ENCODE measurements around the gene COA5.

The COA5 gene

GRCh38 chr2:98571121-98571701 lies 37.1 kb downstream of the COA5 start:
- DNase-seq = no peak

GRCh38 chr2:98570356-98570755 lies 38.0 kb downstream of the COA5 start:
- no peak for DNase-seq

GRCh38 chr2:98569915-98570314 lies 38.4 kb downstream of the COA5 start:
- no peak for DNase-seq

DNA sequence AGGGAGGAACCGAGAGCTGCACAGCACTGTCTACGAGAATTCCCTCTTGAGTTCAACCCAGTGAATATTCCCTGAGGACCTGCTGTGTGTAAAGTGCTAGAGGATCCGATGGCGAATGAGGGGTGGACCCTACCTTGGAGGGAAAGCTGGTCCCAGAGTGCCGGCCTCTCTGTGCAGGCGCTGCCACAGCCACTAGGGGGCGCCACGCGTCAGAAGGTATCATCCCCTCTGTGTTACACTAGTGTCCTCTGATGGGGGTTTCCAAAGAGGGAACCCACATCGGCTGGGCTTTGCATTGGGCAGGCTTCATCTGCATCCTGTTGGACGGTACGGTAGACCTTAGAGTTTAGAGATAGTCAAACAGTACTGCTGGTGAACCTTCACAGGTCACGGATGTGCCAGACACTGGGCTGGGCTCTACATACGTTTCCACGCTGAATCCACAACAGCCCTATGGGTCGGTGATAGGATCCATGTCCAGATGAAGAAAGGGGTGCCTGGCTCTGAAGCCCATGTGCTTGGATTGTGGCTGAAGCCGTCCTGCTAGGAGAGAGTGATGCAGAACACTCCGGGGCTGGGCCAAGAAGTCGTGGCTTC lies 39.0 kb downstream of the COA5 start:
- peak; percentile 68 for DNase-seq

- DNase-seq = no peak
Measured at GRCh38 chr2:98568161-98568956, 40.0 kb downstream of the COA5 start.

DNA sequence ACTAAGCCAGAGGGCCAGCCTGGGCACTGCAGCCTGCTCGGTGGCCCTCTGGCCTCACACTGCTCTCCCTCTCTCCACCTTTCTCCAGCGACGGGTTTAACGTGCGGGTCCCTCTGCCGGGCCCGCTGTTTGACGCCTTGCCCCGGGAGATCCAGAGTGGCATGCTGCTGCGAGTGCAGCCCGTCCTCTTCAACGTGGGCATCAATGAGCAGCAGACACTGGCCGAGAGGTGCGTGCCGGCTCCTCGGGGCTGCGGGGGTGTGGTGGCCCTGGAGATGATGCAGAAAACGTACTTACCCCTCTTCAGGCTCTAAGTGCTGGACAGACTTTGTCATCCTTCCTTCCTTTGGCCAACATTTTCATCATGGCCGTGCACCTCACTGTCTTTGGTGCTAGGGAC lies 42.4 kb downstream of the COA5 start:
- no peak for DNase-seq

DNA sequence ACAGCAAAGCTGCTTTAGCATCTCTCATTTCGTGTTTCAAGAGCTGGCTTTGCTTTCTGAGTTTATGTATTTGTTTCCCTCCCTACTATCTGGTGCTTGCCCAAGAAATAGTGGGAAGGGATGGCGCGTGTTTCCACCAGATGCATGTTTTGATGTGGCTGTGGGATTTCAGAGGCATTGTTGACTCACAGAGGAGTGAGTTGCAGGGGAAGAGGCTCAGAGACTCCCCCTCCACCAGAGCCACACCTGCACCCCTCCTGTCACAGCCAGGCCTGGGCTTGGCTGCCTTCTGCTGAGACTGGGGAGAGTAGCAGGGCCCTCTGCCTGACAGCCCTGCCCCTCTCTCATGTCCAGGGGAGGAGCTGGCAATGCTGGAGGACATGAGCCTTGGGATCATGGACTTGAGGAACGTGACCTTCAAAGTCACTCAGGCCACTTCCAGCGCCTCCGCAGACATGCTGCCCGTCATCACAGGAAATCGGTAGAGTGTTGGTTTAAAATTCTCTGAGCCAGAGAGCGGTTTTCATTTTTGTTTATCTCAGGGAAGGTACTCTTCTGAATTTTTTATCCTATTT lies 42.9 kb downstream of the COA5 start:
- no peak for DNase-seq

DNA sequence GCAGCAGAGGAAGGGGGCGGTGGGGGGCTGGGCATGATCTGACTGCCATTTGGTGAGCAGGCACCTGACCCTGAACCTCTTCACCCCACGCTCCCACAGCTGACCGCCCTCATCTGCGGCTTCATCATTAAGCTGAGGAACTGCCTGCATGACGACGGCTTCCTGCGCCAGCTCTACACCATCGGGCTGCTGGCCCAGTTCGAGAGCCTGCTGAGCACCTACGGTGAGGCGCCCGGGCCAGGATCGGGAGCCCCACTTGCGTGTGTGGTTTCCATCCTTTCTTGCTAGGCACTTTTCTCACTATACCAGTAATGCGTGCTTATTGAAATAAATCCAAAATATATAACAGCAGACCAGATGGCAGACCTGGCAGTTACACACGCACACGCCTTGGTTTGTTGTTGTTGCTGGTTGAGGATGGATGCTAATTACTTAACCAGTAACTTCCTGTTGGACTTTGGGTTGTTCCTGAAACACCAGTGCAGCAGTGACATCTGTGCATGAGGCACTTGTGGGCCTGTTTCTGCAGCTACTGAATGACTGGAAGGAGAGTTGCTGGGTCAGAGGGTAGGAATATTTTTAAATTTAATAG lies 43.7 kb downstream of the COA5 start:
- DNase-seq = no peak

- no peak for DNase-seq
Measured at GRCh38 chr2:98563394-98563793, 44.9 kb downstream of the COA5 start.

DNA sequence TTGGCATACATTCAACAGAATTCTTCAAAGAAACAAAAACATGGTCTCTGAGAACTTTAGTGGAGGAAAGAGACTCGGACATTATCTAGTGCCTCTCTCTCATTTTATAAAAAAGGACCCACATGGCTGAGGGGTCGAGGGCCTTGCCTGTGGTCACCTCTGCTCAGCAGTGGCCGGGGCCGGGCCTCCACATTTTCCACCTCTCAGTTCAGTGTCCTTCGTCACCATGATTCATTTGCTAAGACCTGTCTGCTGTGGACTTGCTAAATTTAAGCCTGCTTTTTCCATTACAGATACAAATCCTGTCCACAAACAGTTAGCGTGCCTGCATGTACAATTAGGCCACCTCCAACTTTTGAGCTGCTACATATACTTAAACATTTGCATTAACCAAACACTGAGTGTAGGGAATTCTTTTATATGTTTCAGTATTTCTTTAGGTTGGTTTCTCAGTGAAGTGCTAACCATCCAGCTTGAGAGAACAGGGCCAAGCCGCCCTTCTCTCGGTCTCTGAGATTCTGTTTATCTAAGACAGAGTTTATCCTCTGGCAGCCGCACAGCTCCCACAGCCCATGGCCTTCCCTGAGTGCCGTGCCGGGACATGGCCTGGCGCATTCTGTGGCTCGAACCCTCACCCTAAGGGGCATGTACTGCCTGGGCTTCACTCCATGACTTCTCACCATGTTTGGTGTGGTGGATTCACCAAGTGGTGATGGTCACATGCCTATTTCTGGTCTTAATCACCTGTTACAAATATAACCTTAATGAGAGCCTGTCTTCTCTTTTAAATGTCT lies 46.2 kb downstream of the COA5 start:
- DNase-seq = no peak

DNA sequence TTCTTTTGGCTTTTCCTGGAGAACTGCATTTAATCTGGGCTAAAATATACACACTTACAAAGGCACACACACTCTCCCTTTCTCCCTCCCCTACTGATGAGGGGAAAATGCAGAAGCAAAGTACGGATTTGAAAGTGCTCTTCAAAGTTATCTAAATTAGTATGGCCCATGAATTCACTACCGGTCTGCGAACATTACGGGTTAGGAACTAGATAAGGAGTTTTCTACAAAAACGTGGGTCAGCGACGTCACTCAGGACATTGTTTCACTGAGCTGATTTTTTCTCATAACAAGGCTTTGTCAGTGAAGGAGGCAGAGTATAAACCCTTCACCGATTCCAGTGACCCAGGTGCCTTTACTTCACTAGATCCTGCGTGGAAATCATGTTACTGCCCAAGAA lies 47.3 kb downstream of the COA5 start:
- DNase-seq = no peak

DNA sequence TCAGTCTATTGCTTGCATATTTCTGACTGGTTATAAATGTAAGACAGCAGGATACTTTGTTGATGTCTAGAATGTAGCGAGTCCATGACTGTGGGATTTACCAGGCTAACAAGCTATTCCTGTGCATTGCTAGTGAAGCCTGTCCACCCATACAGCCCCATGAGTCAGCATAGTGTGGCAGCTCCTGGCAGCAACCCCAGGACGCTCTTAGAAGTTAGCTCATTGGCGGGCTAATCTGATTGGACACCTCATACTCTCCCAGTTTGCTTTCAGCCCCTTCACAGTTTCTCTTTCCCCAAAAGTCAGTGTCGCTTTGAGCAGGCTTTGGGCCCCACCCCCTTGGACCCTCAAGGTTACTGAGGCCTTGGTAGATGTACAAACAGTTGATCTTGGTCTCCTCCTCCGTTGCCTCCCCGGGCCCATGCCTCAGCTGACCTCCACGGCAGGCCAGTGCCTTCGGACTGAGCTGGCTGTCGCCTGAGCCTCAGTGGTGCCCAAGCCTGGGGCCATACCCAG lies 48.0 kb downstream of the COA5 start:
- DNase-seq = no peak

- no peak for DNase-seq
Measured at GRCh38 chr2:98559581-98559980, 48.7 kb downstream of the COA5 start.

- no peak for DNase-seq
Measured at GRCh38 chr2:98558852-98559530, 49.3 kb downstream of the COA5 start.

DNA sequence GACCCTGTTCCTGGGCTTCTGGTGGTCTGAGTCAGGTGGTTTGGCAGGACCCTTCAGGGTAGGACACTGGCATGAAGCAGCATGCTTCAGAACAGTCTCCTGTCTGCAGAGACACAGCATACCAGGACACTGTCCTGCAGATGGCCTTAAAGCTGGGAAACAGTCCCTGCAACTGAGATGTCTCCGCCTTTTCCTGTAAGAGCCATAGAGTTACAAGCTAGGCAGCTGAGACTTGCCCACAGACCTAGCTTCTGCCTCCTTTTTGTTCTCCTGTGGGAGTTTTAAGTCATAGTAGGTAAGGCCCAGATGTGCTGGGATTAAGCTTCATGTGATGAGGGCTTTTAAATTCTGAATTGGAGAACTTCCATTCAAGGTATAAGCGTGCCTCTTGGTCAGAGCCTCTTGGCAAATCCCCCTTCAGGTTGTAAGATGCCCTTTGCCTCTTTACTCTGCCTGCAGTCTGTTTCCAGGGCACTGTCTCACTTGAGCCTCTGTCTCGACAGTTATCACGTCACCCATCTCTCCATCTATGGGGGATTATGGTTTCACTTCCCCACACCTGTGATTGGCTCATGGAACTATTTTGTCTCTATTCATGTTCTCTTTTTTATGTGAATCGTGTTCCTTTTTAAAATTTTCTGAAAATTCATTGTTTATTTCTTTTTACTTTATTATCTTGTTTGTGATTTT lies 51.8 kb downstream of the COA5 start:
- DNase-seq = no peak

- DNase-seq = no peak
Measured at GRCh38 chr2:98555696-98556095, 52.6 kb downstream of the COA5 start.

GRCh38 chr2:98554116-98554861 lies 54.0 kb downstream of the COA5 start:
- DNase-seq = no peak

DNA sequence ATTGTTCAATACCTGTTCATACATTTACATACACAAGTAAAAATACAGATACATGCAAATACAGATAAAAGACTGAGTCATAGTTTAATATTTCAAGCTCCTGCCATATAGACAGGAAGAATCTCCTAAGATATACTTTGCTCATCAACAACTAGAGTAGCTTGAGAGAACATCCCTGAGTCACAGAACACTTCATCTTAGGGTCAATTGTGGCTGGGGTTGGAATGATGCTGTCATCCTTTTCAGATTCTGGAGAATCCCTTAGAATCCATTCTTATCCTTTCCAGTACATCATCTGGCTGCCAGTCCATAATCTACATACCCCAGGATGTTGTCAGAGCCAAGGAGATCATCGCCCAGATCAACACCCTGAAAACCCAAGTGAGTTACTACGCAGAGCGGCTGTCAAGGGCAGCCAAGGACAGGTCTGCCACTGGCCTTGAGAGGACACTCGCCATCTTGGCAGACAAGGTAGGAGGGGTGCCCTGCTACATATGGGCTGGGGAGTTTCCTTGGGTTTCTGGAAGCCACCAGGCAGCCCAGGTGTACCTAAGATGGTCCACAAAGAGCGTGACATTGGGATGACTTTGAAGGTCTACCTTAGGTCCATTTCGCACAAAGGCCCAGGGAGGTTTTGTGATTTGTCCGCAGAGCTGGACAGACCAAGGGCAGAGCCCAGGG lies 55.7 kb downstream of the COA5 start:
- no peak for DNase-seq

DNA sequence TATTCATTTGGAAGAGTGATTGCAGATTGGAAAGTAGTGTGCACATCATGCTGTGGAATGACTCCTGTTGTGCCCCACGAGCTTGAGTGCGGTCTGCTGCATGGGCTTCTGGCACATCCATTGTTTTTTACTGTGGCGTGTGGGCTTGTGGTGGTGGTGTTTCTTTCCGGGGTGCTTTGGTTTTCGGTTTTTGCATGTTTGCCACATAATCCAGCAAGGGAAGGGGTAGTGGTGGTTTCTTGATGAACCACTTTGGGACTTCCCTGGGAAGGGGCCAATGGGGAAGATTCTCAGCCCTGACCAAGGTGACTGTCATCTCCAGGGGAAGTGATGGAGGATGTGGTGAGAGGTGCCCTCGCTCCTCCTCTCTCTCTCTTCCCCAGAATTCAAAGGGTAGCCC lies 57.0 kb downstream of the COA5 start:
- DNase-seq = no peak

- no peak for DNase-seq
Measured at GRCh38 chr2:98550165-98550564, 58.1 kb downstream of the COA5 start.

Data from NCI-H82 (cell line).